HFF-Myc (cell line): ENCODE measurements around the gene HAPLN2.

Source experiments
- DNase-seq: peaks from one replicate; pipeline ENCODE4 v3.0.0-alpha.2; 2011; ENCODE audit warnings: low read depth; ENCODE audit errors: extremely low read depth
- H3K4me3 ChIP-seq: replicated peaks from 2 replicates; pipeline ENCODE4 v1.5.1; 2011; ENCODE audit warnings: low read depth, mild to moderate bottlenecking, control low read depth, low read length
- CTCF ChIP-seq: IDR thresholded peaks from 2 replicates; pipeline ENCODE4 v1.5.1; 2012; ENCODE audit warnings: mild to moderate bottlenecking, low read depth, low read length, control low read depth; ENCODE audit errors: missing control alignments

HAPLN2 gene

GRCh38 chr1:156657741-156658319 lies 38.6 kb downstream of the HAPLN2 start:
- no peak for DNase-seq
- no peak overlapping the region; the same call in 1 of the 2 replicates for H3K4me3 ChIP-seq

GRCh38 chr1:156658496-156658895 lies 39.3 kb downstream of the HAPLN2 start:
- TF ChIP-seq CTCF = no peak
- H3K4me3 ChIP-seq = no peak overlapping the region
- DNase-seq = no peak

More at GRCh38 chr1:156657741-156658319, 38.6 kb downstream of the HAPLN2 start:
- TF ChIP-seq CTCF = no peak

- no peak for TF ChIP-seq CTCF
- H3K4me3 ChIP-seq = peak overlapping the region; percentile 10
- no peak for DNase-seq
Observed at GRCh38 chr1:156658945-156659574, 39.8 kb downstream of the HAPLN2 start.

GRCh38 chr1:156659661-156659987 lies 40.4 kb downstream of the HAPLN2 start:
- TF ChIP-seq CTCF = no peak
- H3K4me3 ChIP-seq = peak overlapping the region; percentile 10
- DNase-seq = no peak

GRCh38 chr1:156659988-156660751 lies 41.0 kb downstream of the HAPLN2 start:
- TF ChIP-seq CTCF = peak; percentile 99
- DNase-seq = peak; percentile 92
- peak overlapping the region; percentile 49 for H3K4me3 ChIP-seq

GRCh38 chr1:156660752-156661112 lies 41.5 kb downstream of the HAPLN2 start:
- DNase-seq = no peak
- TF ChIP-seq CTCF = no peak
- peak overlapping the region; percentile 49 for H3K4me3 ChIP-seq
